Sigmoid colon (tissue), 3 donors: ENCODE measurements around the gene WDFY4.

ENCODE experiments used
- CTCF ChIP-seq, 4 experiments: fragments of 450-650 bp in 3 of 4; fragments of 200-600 bp in 1 of 4; IDR thresholded peaks; one replicate each; pipeline ENCODE4 v1.5.1; 2016 to 2019; ENCODE audit warnings: antibody characterized with exemption in 4 of 4, mild to moderate bottlenecking in 3 of 4, moderate library complexity in 2 of 4
- POLR2A ChIP-seq, 2 donors: fragments of 450-650 bp; IDR thresholded peaks; one replicate each; pipeline ENCODE4 v1.6.1; 2016; ENCODE audit warnings: antibody characterized with exemption in 2 of 2, mild to moderate bottlenecking in 2 of 2, moderate library complexity in 2 of 2

GRCh38 chr10:48711830-48712229 is 27.2 kb downstream of the WDFY4 start:
- TF ChIP-seq CTCF (IDR thresholded peaks at IDR 0.05) (no peak), POLR2A (IDR thresholded peaks at IDR 0.05) (no peak)
